C4-2B (cell line): ENCODE data around the gene ASXL3.

Experiments used
- H3K27ac ChIP-seq: fragments of 450-650 bp; 2 replicates; pipeline ENCODE4 v1.5.1; 2017
- CTCF ChIP-seq: fragments of 450-650 bp; conservative IDR thresholded peaks from 2 replicates; pipeline ENCODE4 v1.5.1; 2017; ENCODE audit warnings: mild to moderate bottlenecking
- ZFX ChIP-seq: fragments of 450-650 bp; IDR thresholded peaks from 2 replicates; pipeline ENCODE4 v1.6.1; 2017

ASXL3 gene

GRCh38 chr18:33584548-33585430, 6.8 kb downstream of the ASXL3 start:
- H3K27ac ChIP-seq = no peak overlapping the region
- TF ChIP-seq CTCF = no peak

GRCh38 chr18:33585431-33585775, 7.4 kb downstream of the ASXL3 start:
- TF ChIP-seq ZFX (no peak), CTCF (no peak)
- H3K27ac ChIP-seq = no peak overlapping the region

- no peak overlapping the region for H3K27ac ChIP-seq
- TF ChIP-seq ZFX = no peak
- TF ChIP-seq CTCF = no peak
Measured at GRCh38 chr18:33588361-33588760, 10.3 kb downstream of the ASXL3 start.

- TF ChIP-seq CTCF (no peak), ZFX (no peak)
- H3K27ac ChIP-seq = no peak overlapping the region
Measured at GRCh38 chr18:33593261-33593660, 15.2 kb downstream of the ASXL3 start.

- no peak for TF ChIP-seq ZFX
- TF ChIP-seq CTCF = no peak
- no peak overlapping the region for H3K27ac ChIP-seq
Measured at GRCh38 chr18:33594799-33595198, 16.8 kb downstream of the ASXL3 start.

- no peak overlapping the region for H3K27ac ChIP-seq
- no peak for TF ChIP-seq ZFX
- TF ChIP-seq CTCF = no peak
Measured at GRCh38 chr18:33596178-33596854, 18.3 kb downstream of the ASXL3 start.

- no peak overlapping the region for H3K27ac ChIP-seq
- no peak for TF ChIP-seq CTCF
- TF ChIP-seq ZFX = no peak
Measured at GRCh38 chr18:33600846-33601245, 22.8 kb downstream of the ASXL3 start.
